H4 (cell line): ENCODE data around the gene SHISAL1. TPM values are rescaled to one million over a fixed set of nuclear protein-coding genes. Genes with fewer than 3 reads are reported as not detected.

ENCODE experiments used
- DNase-seq: peaks from one replicate; pipeline ENCODE4 v3.0.0-alpha.2; 2015; ENCODE audit warnings: low spot score
- total RNA-seq: library from RNA; depleted of rRNA; stranded (reverse); fragments of >200 nt; shearing (Covaris generic); gene quantifications from 2 replicates; pipeline ENCODE4 v1.2.3, GENCODE V29; 2014

SHISAL1 gene
- total RNA-seq, 1 experiment from 2014 or later = 7.0 TPM

DNA sequence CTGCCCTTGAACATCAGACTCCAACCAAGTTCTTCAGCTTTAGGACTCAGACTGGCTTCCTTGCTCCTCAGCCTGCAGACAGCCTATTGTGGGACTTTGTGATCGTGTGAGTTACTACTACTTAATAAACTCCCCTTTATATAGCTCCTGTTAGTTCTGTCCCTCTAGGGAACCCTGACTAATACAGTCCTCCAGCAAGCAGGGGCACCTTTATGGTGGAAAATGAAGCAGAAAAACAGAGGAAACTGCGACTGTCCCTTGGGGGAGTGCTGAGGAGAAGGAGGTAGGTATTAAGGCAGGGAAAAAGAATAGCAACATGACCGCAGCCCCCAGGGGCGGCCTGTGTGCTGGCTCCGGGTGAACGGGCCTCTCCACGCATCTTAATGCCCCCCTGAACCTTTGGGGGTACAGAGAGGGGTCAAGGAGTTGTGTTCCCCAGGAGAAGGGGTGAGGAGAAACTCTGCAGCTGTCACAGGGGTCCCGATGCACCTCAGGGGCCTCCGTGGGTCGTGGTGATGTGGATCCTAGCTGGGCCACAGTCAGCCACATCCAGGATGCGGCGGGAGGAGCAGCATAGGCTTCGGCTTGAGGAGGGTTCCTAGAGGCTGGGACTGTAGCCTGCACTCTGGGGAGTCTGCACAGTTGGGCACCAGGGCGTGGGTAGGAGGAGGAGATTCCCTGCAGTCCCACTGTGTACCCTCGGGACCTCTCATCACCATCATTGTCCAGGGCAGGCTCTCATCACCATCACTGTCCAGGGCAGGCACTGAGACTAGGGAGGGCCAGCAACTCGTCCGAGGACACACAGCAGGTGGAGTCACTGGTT lies 34.3 kb downstream of the SHISAL1 start:
- no peak for DNase-seq

- no peak for DNase-seq
Measured at GRCh38 chr22:44277386-44278135, 35.2 kb downstream of the SHISAL1 start.

GRCh38 chr22:44276706-44277356 lies 35.9 kb downstream of the SHISAL1 start:
- no peak for DNase-seq

GRCh38 chr22:44276041-44276440 lies 36.7 kb downstream of the SHISAL1 start:
- DNase-seq = no peak

DNA sequence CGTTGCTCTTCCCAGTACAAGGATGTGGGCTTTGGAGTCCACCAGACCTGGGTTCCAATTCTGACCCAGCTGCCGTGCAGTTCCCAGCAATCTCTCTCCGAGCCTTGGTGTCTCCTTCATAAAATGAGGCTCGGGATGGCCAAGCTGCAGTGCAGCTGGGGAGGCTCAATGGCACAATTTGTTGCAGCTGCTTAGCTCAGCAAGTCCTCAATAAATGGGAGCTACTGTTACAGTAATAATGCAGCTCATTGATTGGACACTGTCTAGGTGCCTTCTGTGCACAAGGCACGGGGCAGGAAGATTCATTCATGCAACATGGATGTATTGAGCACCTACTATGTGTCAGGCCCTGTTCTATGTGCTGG lies 37.1 kb downstream of the SHISAL1 start:
- DNase-seq = no peak

DNA sequence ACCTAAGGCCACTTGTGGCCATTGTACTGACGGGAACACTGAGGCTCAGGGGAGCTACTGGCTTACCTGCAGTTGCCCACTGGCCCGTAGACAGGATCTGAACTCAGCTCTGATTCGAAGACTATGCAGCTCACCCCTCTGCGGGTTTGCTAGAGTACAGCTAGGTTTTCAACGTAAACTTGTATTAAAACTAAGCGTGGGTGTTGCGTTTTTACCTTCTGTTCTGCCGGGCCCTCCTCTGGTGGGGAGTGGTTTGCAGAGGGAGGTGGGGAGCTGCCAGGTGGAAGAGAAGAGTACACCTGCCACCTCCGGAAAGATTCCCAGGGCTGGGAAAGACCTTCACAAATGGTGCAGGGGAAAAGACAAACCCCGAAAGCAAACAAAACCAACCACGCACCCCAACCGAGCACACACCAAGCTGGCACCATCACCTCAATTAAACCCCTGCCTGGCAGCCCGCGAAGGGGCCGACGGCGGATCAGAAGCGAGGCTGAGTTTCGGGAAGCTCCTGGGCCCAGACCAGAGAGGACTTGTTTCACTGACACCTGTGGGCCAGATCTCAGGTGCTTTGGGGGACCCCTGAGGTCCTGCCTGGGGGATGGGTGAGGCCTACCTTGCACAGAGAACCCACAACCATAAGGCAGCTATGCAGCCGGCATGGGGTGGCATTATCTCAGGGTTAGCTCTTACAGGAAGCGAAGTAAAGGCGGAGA lies 37.7 kb downstream of the SHISAL1 start:
- no peak for DNase-seq

DNA sequence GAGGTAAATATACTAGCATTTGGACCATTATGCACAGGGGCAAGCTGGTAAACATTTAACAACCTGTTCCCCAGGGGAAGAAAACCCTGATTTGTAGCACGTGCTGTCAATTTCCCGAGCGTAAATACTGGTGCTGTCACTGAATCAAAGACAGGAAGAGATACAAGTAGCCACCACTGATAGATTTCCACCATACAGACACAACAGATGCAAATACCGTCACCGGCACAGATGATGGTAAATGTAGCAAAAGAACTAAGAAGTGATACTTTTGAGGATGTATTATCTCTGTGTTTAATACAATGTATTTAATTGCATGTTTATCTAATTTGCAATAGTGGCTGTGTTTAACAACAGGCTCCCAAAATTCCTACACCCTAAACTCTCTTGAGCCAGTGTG lies 39.6 kb downstream of the SHISAL1 start:
- DNase-seq = no peak

DNA sequence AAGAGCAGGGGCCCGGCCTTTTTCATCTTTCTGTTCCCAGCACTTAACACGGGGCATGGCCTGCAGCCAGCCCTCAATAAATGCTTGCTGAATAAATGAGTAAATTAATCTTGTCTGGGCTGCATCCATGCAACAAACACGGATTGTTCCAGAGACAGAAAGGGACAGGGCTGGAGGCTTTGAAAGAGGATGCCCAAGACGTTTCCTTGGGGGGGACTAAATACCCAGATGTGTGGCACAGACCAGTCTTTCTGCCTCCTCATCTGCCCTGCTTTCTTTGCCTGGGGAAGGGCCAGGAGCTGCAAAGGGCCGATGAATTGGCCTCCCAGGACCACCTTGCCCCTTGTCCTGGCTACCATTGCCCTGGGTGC lies 40.4 kb downstream of the SHISAL1 start:
- DNase-seq = no peak

GRCh38 chr22:44271732-44272400 lies 40.9 kb downstream of the SHISAL1 start:
- DNase-seq = no peak

GRCh38 chr22:44271010-44271500 lies 41.7 kb downstream of the SHISAL1 start:
- DNase-seq = no peak

DNA sequence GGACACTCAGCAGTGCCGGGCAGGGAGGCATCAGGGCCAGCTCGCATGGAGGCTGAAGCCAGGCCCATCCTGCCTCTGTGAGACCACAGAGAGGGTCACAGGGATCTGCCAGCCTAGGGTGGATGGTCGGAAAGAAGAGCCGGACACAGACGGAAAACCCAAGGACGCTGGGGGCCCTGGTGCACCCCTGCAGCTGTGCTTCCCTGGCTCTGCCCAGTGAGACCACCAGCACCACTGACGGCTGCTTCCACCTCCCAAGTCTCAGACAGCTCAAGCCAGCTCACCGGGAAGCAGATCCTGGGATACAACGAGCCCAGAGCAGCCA lies 42.2 kb downstream of the SHISAL1 start:
- no peak for DNase-seq

- no peak for DNase-seq
Measured at GRCh38 chr22:44269757-44270555, 42.8 kb downstream of the SHISAL1 start.

- DNase-seq = no peak
Measured at GRCh38 chr22:44269117-44269498, 43.6 kb downstream of the SHISAL1 start.

GRCh38 chr22:44268431-44269116 lies 44.2 kb downstream of the SHISAL1 start:
- no peak for DNase-seq

GRCh38 chr22:44267856-44268255 lies 44.9 kb downstream of the SHISAL1 start:
- DNase-seq = no peak

DNA sequence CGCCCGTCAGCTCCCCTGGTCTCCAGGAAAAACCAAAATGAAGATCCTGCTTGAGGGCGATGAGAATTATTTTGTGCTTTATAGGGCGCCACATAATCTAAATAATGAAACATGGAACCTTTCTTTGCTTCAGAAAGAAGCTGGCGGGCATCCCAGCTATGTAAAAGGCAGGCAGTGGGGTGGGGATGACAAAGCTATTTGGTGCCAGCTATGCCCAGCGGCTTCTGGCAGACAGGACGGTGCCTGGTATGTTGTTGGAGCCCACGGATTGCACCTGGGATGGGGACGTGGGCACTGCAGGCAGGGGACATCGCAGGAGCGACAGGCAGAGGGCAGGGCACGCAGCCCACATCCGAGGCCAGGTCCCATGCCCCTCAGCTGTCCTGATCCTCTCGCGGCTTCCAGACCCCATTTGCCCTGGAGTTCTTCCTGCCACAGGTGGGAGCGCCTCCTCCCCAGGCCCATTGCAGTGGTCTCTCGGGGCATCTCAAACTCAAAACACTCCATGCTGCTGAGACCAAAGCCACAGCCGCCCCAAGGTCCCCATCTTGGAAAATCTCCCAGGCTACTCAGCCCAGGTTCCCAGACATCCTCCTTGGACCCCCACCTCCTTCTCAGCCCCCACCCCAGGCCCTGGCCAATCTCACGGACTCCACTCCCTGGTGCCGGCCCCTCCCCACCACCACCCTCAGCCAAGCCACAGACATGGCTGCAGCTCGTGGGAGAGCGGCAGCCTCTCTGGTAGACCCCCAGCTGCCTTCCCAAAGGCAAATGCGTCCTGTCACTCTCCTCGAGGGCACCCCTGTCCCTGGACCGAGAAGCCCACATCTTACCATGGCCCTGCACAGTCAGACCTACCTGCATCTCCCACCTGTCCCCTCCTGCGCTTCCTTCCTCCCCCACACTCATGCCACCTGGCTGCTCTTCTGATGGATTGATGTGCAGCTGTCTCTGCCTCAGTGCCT lies 45.7 kb downstream of the SHISAL1 start:
- no peak for DNase-seq

DNA sequence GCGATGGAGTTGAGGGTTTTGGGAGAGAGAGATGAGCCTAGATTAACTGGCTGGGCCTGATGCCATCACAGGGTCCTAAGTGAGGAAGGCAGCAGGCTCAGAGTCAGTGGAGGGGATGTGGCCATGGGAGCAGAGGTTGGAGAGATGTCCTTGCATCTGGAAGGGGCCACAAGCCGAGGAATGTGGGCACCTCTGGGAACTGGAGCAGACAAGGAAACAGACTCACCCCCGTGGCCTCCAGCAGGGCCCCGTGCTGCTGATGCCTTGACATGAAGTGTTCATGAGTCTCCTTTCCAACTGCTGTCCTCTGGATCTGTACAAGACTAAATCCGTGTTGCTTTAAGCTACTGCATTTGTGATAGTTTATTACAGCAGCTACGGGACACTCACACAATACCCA lies 49.2 kb downstream of the SHISAL1 start:
- no peak for DNase-seq

GRCh38 chr22:44261861-44262595 lies 50.7 kb downstream of the SHISAL1 start:
- DNase-seq = no peak
